Breast epithelium (tissue), 4 donors: ENCODE measurements around the gene GABRA5. TPM values are rescaled to one million over a fixed set of nuclear protein-coding genes. Genes with fewer than 3 reads are reported as not detected.

Experiments used
- DNase-seq, 2 donors: peaks; one replicate each; pipeline ENCODE4 v3.0.0-alpha.2; 2019; ENCODE audit warnings: low spot score in 2 of 2
- H3K27ac ChIP-seq, 2 donors: fragments of 200-600 bp; sonication (generic) in 1 of 2; one replicate each; pipeline ENCODE4 v1.5.1; 2016 to 2019; ENCODE audit warnings: mild to moderate bottlenecking in 1 of 2
- H3K27me3 ChIP-seq, 2 donors: fragments of 200-600 bp; sonication (generic) in 1 of 2; one replicate each; pipeline versions ENCODE4 v1.5.1 to v1.6.0; 2017 to 2019; ENCODE audit warnings: control low read depth in 1 of 2, mild to moderate bottlenecking in 1 of 2
- H3K36me3 ChIP-seq: fragments of 200-600 bp; one replicate; pipeline ENCODE4 v1.5.1; 2019
- H3K4me1 ChIP-seq, 2 donors: fragments of 200-600 bp; sonication (generic); one replicate each; pipeline ENCODE4 v1.5.1; 2016 to 2019; ENCODE audit warnings: control low read depth in 1 of 2
- H3K4me3 ChIP-seq, 3 donors: fragments of 200-600 bp; sonication (generic); 1 replicate in 2 of 3; 2 replicates in 1 of 3; pipeline ENCODE4 v1.5.1; 2016 to 2019; ENCODE audit warnings: mild to moderate bottlenecking in 3 of 3, moderate library complexity in 2 of 3
- H3K9me3 ChIP-seq, 2 donors: fragments of 200-600 bp; sonication (generic) in 1 of 2; one replicate each; pipeline ENCODE4 v1.5.1; 2016 to 2019; ENCODE audit warnings: control low read depth in 1 of 2
- CTCF ChIP-seq, 3 donors: fragments of 450-650 bp; IDR thresholded peaks; one replicate each; pipeline ENCODE4 v1.5.1; 2016 to 2017; ENCODE audit warnings: antibody characterized with exemption in 3 of 3, mild to moderate bottlenecking in 3 of 3, moderate library complexity in 3 of 3
- POLR2A ChIP-seq: fragments of 450-650 bp; IDR thresholded peaks from one replicate; pipeline ENCODE4 v1.6.1; 2016; ENCODE audit warnings: antibody characterized with exemption, mild to moderate bottlenecking, moderate library complexity
- POLR2AphosphoS5 ChIP-seq, 3 donors: sonication (generic); formaldehyde crosslinking; IDR thresholded peaks; one replicate each; pipeline ENCODE4 v1.6.1; 2017; ENCODE audit warnings: antibody characterized with exemption in 3 of 3
- intact Hi-C: fragments of 100-400 bp; cut with DNase I; formaldehyde crosslinking; loops from one replicate; pipeline ENCODE4 v1.15.1; 2023; ENCODE audit warnings: low total_unique reads
- total RNA-seq, 3 donors: library from RNA; depleted of rRNA; stranded (reverse); fragments of >200 nt; gene quantifications; one replicate each; pipeline ENCODE4 v1.1.0, GENCODE V29; 2016

GABRA5 gene
- total RNA-seq, 3 donors from 2014 or later = not detected

- no peaks in the 10 kb centered on the region for H3K36me3 ChIP-seq
- H3K27me3 ChIP-seq = no peaks in the 10 kb centered on the region
- H3K9me3 ChIP-seq = no peaks in the 10 kb centered on the region
- intact Hi-C loops = no loop called here
- DNase-seq = no peak
- no peak overlapping the region for H3K27ac ChIP-seq
- TF ChIP-seq POLR2A (no peak), POLR2AphosphoS5 (IDR thresholded peaks at IDR 0.05) (no peak), CTCF (IDR thresholded peaks at IDR 0.05) (no peak)
- no peaks in the 10 kb centered on the region for H3K4me1 ChIP-seq
- H3K4me3 ChIP-seq = no peak overlapping the region
Observed at GRCh38 chr15:26890451-26890850, 23.6 kb downstream of the GABRA5 start.

GRCh38 chr15:26890988-26891387 lies 24.1 kb downstream of the GABRA5 start:
- intact Hi-C loops = no loop called here
- DNase-seq = no peak
- no peaks in the 10 kb centered on the region for H3K9me3 ChIP-seq
- H3K27ac ChIP-seq = no peak overlapping the region
- no peaks in the 10 kb centered on the region for H3K27me3 ChIP-seq
- H3K4me1 ChIP-seq = no peaks in the 10 kb centered on the region
- H3K36me3 ChIP-seq = no peaks in the 10 kb centered on the region
- H3K4me3 ChIP-seq = no peak overlapping the region
- no peak for TF ChIP-seq POLR2A

GRCh38 chr15:26891448-26892181 lies 24.8 kb downstream of the GABRA5 start:
- intact Hi-C loops = no loop called here
- peak overlapping the region in 2 of 3 donors; percentile 41 to 52 for H3K4me3 ChIP-seq
- H3K9me3 ChIP-seq = no peaks in the 10 kb centered on the region
- no peak for TF ChIP-seq POLR2AphosphoS5 (IDR thresholded peaks at IDR 0.05)
- no peak for TF ChIP-seq POLR2A
- TF ChIP-seq CTCF (IDR thresholded peaks at IDR 0.05) = peak in 2 of 3 donors; percentile 42 to 49
- no peaks in the 10 kb centered on the region for H3K4me1 ChIP-seq
- peak; percentile 35 to 75 for DNase-seq
- H3K36me3 ChIP-seq = no peaks in the 10 kb centered on the region
- H3K27me3 ChIP-seq = no peaks in the 10 kb centered on the region
- no peak overlapping the region for H3K27ac ChIP-seq

- intact Hi-C loops = no loop called here
- H3K4me1 ChIP-seq = no peaks in the 10 kb centered on the region
- peak overlapping the region in 2 of 3 donors; percentile 41 to 52 for H3K4me3 ChIP-seq
- no peak overlapping the region for H3K27ac ChIP-seq
- H3K36me3 ChIP-seq = no peaks in the 10 kb centered on the region
- H3K27me3 ChIP-seq = no peaks in the 10 kb centered on the region
- no peak for DNase-seq
- TF ChIP-seq CTCF (IDR thresholded peaks at IDR 0.05) (no peak), POLR2AphosphoS5 (IDR thresholded peaks at IDR 0.05) (no peak), POLR2A (no peak)
- H3K9me3 ChIP-seq = no peaks in the 10 kb centered on the region
Observed at GRCh38 chr15:26892182-26892518, 25.3 kb downstream of the GABRA5 start.

GRCh38 chr15:26892678-26893077 lies 25.8 kb downstream of the GABRA5 start:
- no peaks in the 10 kb centered on the region for H3K27me3 ChIP-seq
- H3K9me3 ChIP-seq = no peaks in the 10 kb centered on the region
- intact Hi-C loops = no loop called here
- no peaks in the 10 kb centered on the region for H3K4me1 ChIP-seq
- DNase-seq = no peak
- no peaks in the 10 kb centered on the region for H3K36me3 ChIP-seq
- TF ChIP-seq POLR2AphosphoS5 (IDR thresholded peaks at IDR 0.05) (no peak), POLR2A (no peak), CTCF (IDR thresholded peaks at IDR 0.05) (no peak)
- H3K27ac ChIP-seq = no peak overlapping the region
- no peak overlapping the region for H3K4me3 ChIP-seq
